ENCODE results near the gene HNRNPA1L2.
"Not testable (repeated sequence)": the region's sequence is repeated elsewhere in the genome, so short reads cannot be mapped to it uniquely, and the experiment has no call there.

HNRNPA1L2 gene

GRCh38 chr13:52646967-52647366 is 4.7 kb downstream of the HNRNPA1L2 start:
- no peak for DNase-seq (ENCODE audit: low read depth)

GRCh38 chr13:52650731-52651130 is 8.5 kb downstream of the HNRNPA1L2 start:
- no peak for DNase-seq (ENCODE audit: low read depth)

DNA sequence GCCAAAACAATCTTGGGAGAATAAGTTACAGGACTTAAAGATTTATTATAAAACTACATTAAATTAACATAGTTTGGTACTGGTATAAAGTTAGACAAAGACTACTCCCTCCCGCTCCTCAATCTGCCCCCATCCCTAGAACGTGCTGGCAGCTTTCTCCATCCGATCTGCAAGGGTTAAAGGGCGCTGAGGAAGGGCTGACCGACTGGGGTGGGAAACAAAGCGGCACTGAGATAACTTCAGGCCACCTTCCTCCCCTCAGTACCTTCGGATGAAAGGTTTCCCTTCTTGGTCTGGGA is 9.6 kb downstream of the HNRNPA1L2 start:
- DNase-seq (ENCODE audit: low read depth): no peak

- DNase-seq (ENCODE audit: low read depth): peak; percentile 92
Observed at GRCh38 chr13:52652196-52652979, 10.2 kb downstream of the HNRNPA1L2 start, which contains the start of gene SUGT1. TSS of gene SUGT1 (plus strand) at chr13:52652836. CDS start at chr13:52652921, 85 bp downstream.

DNA sequence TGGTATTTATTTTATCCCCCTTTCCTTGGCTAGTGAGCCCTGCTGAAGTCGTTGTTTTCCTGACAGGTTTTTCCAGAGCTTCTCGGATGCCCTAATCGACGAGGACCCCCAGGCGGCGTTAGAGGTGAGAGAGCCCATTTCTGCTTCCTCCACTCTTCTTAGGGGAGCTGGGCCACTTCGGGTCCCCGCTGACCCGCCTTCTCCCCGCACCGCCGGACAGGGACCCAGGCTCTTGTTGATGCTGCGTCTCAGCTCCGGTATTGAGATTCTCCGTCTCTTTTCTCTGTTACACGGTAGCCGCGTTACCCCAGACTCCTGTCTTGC is 10.7 kb downstream of the HNRNPA1L2 start:
- DNase-seq (ENCODE audit: low read depth): no peak

- DNase-seq (ENCODE audit: low read depth): no peak
Observed at GRCh38 chr13:52659340-52659739, 17.1 kb downstream of the HNRNPA1L2 start.

- DNase-seq (ENCODE audit: low read depth): no peak
Observed at GRCh38 chr13:52664272-52664671, 22.0 kb downstream of the HNRNPA1L2 start.

DNA sequence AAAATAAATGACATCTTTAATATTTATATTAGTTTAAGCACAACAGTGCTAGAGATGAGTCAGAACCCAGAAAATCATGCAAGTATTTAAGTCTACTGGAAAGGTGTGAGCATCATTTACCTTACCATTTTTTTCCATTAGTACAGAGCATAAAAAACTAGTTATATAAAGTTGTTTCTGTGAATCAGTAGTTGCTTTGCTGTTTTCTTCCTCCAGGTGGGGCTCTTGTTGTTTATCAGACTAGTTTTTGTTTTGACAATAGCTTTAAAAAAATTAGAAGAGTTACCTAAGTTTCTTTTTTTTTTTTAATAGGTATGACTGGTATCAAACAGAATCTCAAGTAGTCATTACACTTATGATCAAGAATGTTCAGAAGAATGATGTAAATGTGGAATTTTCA is 23.1 kb downstream of the HNRNPA1L2 start:
- no peak for DNase-seq (ENCODE audit: low read depth)

DNA sequence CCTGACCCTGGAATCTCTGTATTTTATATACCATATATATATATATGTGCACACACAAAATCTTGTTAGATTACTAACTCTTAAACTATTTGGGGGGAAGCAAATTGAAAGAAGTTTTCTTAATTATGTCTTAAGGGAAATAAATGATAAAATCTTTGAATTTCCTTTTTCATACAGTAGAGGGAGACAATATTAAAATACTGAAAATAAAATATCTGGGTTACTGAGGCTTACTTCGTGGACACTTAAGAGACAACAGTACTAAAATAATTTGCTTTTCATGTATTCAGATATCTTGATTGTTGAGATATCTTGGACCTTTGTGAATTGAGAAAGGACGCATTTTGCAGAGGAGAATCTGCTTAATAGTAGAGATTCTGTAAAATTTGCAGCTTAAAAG is 27.4 kb downstream of the HNRNPA1L2 start:
- no peak for DNase-seq (ENCODE audit: low read depth)

GRCh38 chr13:52670726-52671125 is 28.5 kb downstream of the HNRNPA1L2 start:
- no peak for DNase-seq (ENCODE audit: low read depth)

GRCh38 chr13:52673465-52673864 is 31.2 kb downstream of the HNRNPA1L2 start:
- no peak for DNase-seq (ENCODE audit: low read depth)

GRCh38 chr13:52677823-52678222 is 35.6 kb downstream of the HNRNPA1L2 start:
- DNase-seq (ENCODE audit: low read depth): no peak

- not testable (repeated sequence) for DNase-seq (ENCODE audit: low read depth)
Observed at GRCh38 chr13:52685806-52686205, 43.6 kb downstream of the HNRNPA1L2 start.

DNA sequence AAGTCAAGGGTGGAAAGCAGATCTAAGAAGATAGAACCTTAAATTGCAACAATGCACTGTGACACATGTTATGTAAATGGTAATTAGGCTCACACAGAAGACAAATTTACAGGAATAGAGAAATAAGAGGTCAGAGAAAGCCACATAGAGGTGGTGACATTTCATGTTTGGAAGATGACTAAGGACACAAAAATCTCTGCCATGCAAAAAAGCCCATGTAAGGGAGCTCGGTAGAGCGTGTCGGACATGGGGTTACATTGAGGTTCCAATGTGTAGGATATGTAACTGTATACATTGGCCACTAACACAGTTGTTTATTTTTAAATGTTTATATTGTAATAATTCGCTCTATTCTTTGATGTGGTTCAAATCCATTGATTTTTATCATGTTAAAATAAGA is 44.1 kb downstream of the HNRNPA1L2 start:
- no peak for DNase-seq (ENCODE audit: low read depth)
